ENCODE measurements around the gene PLD5.
"Not testable (repeated sequence)": the region's sequence is repeated elsewhere in the genome, so short reads cannot be mapped to it uniquely, and the experiment has no call there.

Gene PLD5

DNA sequence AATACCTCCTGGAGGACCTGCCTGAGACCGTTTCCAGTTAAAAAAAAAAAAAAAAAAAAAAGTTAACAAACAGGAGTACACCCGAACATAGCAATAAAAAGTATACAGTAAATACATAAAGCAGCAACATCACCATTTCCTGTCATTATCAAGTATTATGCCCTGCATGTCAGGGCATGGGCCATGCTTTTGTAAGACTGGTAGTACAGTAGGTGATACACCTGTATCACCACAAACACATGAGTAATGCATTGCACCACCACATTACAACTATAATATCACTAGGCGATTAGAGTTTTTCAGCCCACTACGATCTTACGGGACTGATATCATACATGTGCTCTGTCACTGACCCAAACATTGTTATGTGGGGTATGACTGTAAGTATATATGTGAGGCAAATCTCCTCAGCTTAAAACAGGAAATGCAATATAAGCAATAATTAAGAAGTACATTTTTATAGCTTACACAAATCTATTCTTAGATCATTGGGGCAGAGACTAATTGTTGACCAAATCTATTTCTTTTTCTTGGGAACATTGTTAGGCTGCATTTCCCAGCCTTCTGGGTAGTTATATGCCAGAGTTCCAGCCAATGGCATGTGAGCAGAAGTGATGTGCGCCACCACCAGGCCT is 98.1 kb downstream of the PLD5 start:
- no peak for DNase-seq (ENCODE audit: low spot score)
- no peak for FAIRE-seq

DNA sequence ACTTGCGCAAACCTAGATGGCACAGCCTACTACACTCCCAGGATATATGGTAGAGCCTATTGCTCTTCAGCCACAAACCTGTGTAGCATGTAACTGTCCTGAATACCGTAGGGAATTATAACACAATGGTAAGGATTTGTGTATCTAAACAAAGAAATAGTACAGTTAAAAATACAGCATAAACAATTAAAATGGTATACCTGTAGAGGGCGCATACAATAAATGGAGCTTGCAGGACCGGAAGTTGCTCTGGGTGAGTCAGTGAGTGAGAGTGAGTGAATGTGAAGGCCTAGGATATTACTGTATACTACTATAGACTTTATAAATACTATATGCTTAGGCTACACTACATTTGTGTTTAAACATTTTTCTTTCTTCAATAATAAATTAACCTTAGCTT is 99.3 kb downstream of the PLD5 start:
- DNase-seq (ENCODE audit: low spot score) (peak; percentile 53), FAIRE-seq (peak; percentile 83)

DNA sequence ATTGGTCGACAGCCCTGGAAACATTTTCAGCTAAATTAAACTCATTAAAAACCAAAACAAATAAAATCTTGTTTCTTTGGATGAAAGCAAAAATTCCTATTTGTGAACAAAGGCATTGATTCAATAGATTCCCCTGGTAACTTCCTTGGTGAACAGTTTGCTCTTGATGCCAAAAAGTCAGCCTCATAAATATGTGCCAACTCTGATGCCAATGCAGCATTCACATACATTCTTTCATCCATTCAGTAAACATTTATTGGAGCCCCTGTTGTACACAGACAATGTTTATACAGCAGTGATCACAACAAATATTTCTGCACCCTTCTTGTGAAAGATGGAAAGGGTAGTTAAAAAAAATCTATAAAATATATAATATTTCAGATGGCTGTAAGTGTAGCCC is 107.8 kb downstream of the PLD5 start:
- DNase-seq (ENCODE audit: low spot score) (no peak), FAIRE-seq (no peak)

- DNase-seq (ENCODE audit: low spot score) (no peak), FAIRE-seq (no peak)
These were observed 111.6 kb downstream of the PLD5 start for GRCh38 chr1:242412921-242413320.

GRCh38 chr1:242411901-242412300 is 112.6 kb downstream of the PLD5 start:
- FAIRE-seq (no peak), DNase-seq (ENCODE audit: low spot score) (no peak)

GRCh38 chr1:242405947-242406346 is 118.5 kb downstream of the PLD5 start:
- FAIRE-seq (no peak), DNase-seq (ENCODE audit: low spot score) (no peak)

DNA sequence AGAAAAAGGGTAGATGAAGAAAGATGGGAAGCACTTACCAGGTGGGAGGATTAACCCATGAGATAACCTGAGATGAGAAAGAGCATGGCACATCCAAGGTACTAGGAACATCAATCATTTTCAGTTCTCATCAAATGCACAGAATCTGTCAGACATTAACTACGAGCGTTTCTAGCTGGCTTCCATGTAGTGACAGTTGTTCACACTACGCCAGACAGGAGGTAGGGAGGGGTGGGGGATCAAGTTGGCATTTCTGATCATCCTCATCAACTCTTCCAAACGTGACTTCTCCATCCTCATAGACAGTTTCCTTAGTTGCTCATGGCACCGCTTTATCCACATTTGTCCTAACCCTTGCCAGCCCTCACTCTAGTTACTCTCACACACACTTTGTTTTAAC is 120.2 kb downstream of the PLD5 start:
- FAIRE-seq, result no peak
- no peak for DNase-seq (ENCODE audit: low spot score)

DNA sequence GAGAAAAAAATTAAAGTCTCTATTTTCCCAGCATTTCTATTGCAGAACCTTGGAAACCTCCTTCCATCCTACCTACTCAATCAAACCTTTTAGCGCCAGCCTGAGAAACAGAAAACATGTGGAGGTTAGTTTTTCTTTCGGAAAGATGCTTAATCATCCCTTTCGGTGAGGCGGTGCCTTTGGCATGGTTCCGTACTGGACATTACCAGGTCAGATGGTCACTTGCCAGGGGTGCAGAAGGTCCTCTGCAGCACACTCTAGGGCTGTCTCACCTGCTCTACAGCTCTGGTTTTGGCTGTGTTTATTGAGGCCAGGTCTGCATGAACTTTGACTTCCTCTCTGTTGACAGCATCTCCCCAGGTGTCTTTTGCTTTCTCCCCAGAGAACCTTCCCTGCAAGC is 121.5 kb downstream of the PLD5 start:
- DNase-seq (ENCODE audit: low spot score), result no peak
- no peak for FAIRE-seq

- FAIRE-seq (no peak), DNase-seq (ENCODE audit: low spot score) (no peak)
These were observed 122.6 kb downstream of the PLD5 start for GRCh38 chr1:242401937-242402336.

- no peak for FAIRE-seq
These were observed 126.1 kb downstream of the PLD5 start for GRCh38 chr1:242398351-242398750.

DNA sequence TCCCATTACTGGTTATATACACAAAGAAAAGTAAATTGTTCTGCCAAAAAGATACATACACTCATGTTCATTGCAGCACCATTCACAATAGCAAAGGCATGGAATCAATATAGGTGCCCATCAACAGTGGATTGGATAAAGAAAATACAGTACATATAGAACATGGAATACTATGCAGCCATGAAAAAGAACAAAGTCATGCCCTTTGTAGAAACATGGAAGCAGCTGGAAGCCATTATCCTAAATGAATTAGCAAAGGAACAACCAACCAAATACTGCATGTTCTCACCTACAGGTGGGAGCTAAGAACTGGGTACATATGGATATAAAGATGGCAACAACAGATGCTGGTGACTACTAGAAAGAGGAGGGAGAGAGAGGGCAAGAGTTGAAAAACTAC is 132.6 kb downstream of the PLD5 start:
- FAIRE-seq, result no peak
- DNase-seq (ENCODE audit: low spot score), result no peak

More at GRCh38 chr1:242398351-242398750, 126.1 kb downstream of the PLD5 start:
- no peak for DNase-seq (ENCODE audit: low spot score)

GRCh38 chr1:242376121-242376520 is 148.4 kb downstream of the PLD5 start:
- peak; percentile 38 for FAIRE-seq
- not testable (repeated sequence) for DNase-seq (ENCODE audit: low spot score)

DNA sequence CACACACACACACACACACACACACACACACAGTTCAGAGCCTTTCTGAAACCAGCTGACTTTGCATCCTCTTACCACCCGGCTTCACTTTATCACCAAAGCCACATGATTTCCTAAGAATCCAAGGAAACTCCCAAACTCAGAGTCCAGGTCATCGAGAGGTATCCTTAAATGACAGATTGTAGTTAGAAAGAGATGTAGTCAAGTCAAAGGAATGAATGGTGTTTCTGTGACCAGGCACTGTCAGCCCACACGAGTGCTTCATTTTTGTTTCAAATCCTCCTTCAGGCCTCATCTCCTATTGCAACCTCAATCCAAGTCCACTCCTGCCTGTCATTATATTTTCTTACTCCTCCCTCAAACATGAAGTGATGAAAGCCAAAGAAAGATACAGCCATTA is 174.1 kb downstream of the PLD5 start:
- not testable (repeated sequence) for DNase-seq (ENCODE audit: low spot score); FAIRE-seq

GRCh38 chr1:242349636-242350035 is 174.9 kb downstream of the PLD5 start:
- DNase-seq (ENCODE audit: low spot score) (no peak), FAIRE-seq (no peak)

DNA sequence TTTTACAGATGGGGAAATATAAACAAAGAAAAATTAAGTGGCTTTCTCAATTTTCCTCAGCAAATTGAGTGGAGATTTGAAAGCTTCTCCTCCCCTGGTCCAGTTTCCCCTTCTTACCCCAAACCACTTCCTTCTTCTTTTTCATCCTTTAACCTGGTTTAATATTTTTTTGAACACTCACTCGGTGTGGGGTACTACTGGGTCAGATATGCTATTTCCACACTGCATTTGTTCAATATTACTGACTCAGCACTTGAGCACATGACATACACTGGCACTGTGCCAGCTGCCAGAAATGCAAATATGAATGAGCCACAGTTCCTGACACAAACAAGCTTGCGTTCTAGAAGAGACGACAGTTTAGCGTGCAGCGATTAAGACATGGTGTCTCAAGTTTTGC is 193.6 kb downstream of the PLD5 start:
- not testable (repeated sequence) for FAIRE-seq; DNase-seq (ENCODE audit: low spot score)

DNA sequence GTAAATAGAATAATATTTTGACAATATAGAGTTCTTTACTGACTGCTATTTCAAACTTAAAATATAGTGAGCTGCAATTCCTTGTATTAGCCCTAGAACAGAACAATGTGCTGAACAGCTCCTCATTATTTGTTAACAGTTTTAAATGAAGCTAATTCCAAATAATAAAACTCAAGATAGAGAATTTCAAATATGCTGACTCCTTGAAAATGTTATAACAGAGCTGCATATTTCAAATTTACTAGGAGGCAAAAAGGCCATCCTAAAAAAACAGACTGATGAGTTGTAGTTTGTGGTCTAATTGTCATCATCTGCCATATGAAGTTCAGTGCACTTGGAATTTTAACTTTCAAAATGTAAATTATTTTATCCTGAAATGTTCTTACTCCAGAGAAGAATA is 197.1 kb downstream of the PLD5 start:
- not testable (repeated sequence) for DNase-seq (ENCODE audit: low spot score); FAIRE-seq

GRCh38 chr1:242321981-242322380 is 202.5 kb downstream of the PLD5 start:
- FAIRE-seq, result not testable (repeated sequence)
- peak; percentile 47 for DNase-seq (ENCODE audit: low spot score)

GRCh38 chr1:242318140-242318539 is 206.4 kb downstream of the PLD5 start:
- FAIRE-seq (no peak), DNase-seq (ENCODE audit: low spot score) (no peak)

DNA sequence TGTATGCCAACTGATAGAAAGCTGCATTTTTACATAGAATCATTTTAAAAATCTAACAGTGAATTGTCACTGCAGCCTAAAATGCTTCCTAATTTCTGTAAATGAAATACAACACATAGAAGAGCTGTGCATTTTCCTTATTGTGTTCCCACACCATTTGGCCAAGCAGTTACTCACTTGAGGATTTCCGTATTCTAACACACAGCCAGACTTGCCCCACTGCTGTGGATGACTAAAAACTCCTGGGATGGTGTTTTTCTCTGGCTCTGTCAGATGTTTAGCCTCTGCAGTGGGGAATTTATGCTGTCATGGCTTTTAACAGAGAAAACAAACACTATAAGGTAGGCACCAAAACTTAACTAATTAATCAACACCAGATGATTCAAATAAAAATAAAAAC is 209.6 kb downstream of the PLD5 start:
- FAIRE-seq; DNase-seq (ENCODE audit: low spot score): not testable (repeated sequence)

DNA sequence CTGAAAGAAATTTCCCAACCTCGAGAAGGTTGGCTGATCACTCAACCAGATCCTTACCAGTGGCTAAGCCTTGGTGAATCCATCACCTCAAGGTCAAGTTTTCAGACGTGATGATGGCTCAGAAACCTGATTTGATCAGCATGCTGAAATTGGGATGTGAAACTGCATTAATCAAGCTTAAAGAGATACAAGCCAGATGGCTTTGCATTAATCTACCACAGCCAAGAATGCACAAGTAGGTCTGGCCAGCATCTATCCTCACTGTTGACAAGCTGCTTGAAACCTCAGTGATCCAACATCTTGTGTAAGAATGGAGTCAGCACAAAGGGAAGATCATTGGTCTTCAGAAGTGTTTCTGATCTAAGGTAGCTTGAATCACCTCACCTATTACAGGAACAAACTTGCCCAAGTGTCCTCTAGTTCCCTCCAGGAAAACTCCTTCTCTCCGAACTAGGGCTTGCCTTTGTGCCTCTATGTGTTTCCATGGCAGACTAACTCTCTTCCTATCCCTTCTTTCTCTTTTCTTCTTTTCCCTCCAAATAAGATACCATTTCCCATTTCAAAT is 210.3 kb downstream of the PLD5 start:
- not testable (repeated sequence) for DNase-seq (ENCODE audit: low spot score); FAIRE-seq

DNA sequence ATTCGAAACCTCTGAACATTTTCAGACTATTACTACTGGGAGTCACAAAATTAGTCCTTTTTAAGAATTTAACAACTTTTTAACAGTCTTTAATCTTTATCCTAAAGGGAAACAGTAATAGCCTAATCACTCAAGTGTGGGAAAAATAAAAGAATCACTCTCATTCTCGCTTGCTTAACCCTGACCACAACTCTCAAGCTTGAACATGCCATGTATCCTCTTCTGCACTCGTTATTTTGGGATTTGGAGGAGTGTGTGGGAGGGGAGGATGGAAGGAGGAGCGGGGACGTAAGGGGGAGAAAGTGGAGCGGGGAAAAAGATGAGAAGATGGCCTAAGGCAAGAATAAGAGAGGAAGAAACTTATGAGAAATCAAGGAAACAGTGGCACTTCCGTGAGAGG is 215.8 kb downstream of the PLD5 start:
- DNase-seq (ENCODE audit: low spot score); FAIRE-seq: not testable (repeated sequence)

- not testable (repeated sequence) for FAIRE-seq; DNase-seq (ENCODE audit: low spot score)
These were observed 230.7 kb downstream of the PLD5 start for GRCh38 chr1:242293781-242294180.

DNA sequence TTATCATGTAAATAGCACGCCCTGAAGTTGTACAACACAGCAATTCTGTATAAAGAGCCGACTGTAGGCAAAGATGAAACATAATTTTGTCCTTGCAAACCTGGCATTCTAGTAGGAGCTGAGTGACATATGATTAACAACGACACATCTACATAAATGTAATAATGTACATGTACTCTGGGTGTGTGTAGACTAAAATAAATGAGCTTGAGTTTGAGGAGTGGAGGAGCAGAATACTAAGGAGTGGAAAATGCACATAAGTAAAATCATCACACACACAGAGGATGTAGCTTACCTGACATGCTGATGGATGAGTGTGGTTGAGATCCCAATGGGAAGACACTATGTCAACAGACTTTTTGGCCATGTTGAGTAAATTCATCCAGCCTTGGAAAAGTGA is 236.4 kb downstream of the PLD5 start:
- FAIRE-seq; DNase-seq (ENCODE audit: low spot score): not testable (repeated sequence)

Measured in RCC 7860 (cell line).